Stimulated activated naive CD8-positive, alpha-beta T cell treated with anti-CD3 and anti-CD28 coated beads, Interleukin-15, amount 100 ng/mL, for 72 hours (primary cell): ENCODE data around the gene SNAP47.

ENCODE experiments used
- ATAC-seq: fragments of 150-1000 bp; cut with Tn5 transposase; 2 replicates; pipeline ENCODE4 v1.10.0; 2021; ENCODE audit warnings: mild to moderate bottlenecking, moderate library complexity
- DNase-seq, 2 donors: peaks; one replicate each; pipeline ENCODE4 v3.0.0; 2021 to 2022
- H3K27ac Mint-ChIP-seq, 2 donors: one replicate each; pipeline ENCODE4 v1.8.0; 2022; ENCODE audit warnings: mild to moderate bottlenecking in 2 of 2, mixed read lengths in 2 of 2, moderate library complexity in 2 of 2
- H3K27me3 Mint-ChIP-seq: one replicate; pipeline ENCODE4 v1.8.0; 2022; ENCODE audit warnings: mixed read lengths
- H3K4me1 Mint-ChIP-seq: one replicate; pipeline ENCODE4 v1.8.0; 2022; ENCODE audit warnings: mild to moderate bottlenecking, mixed read lengths
- H3K4me3 Mint-ChIP-seq, 2 donors: one replicate each; pipeline ENCODE4 v1.8.0; 2022; ENCODE audit warnings: mild to moderate bottlenecking in 2 of 2, mixed read lengths in 2 of 2, moderate library complexity in 1 of 2
- H3K9me3 Mint-ChIP-seq, 2 donors: one replicate each; pipeline ENCODE4 v1.8.0; 2022; ENCODE audit warnings: mixed read lengths in 2 of 2

SNAP47 gene

DNA sequence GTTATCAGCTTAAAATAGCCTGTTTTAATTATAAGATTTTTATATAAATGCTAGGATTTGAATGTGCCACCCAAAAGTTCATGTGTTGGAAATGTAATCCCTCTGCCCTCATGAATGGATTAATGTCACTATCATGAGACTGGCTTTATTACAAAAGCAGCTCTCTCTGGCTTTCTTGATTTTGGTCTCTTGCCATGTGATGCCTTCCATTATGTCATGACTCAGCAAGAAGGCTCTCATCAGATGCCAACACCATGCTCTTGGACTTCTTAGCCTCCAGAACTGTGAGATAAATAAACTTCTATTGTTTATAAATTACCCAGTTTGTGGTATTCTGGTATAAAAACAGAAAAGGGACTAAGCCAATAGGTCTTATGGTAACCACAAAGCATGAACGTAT is 73.3 kb downstream of the SNAP47 start:
- no peak overlapping the region for H3K4me3 Mint-ChIP-seq
- H3K4me1 Mint-ChIP-seq, result peaks cover 14% of the 10 kb centered on the region
- no peak for ATAC-seq
- no peak for DNase-seq
- H3K9me3 Mint-ChIP-seq, result peaks cover 22 to 28% of the 10 kb centered on the region in 2 donors
- H3K27me3 Mint-ChIP-seq, result no peaks in the 10 kb centered on the region
- no peak overlapping the region for H3K27ac Mint-ChIP-seq

DNA sequence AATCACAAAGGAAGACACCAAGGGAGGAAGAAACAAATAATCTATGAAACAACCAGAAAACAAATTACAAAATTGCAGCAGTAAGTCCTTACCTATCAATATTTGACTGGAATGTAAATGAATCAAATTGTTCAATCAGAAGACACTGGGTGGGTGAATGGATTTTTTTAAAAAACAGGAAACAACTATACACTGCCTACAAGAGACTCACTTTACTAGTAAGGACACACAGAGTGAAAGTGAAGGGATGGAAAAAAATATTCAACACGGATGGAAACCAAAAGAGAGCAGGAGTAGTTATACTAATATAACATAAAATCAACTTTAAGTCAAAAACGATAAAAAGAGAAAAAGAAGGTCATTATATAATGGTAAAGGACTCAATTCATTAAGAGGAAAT is 73.8 kb downstream of the SNAP47 start:
- ATAC-seq, result no peak
- Mint-ChIP-seq H3K27me3 (no peaks in the 10 kb centered on the region), H3K4me1 (peaks cover 14% of the 10 kb centered on the region), H3K27ac (no peak overlapping the region), H3K4me3 (no peak overlapping the region), H3K9me3 (peaks cover 22 to 32% of the 10 kb centered on the region in 2 donors)
- DNase-seq, result no peak

GRCh38 chr1:227813962-227814361 is 78.7 kb downstream of the SNAP47 start:
- peaks cover 17 to 44% of the 10 kb centered on the region in 2 donors for H3K9me3 Mint-ChIP-seq
- no peak overlapping the region for H3K4me3 Mint-ChIP-seq
- DNase-seq, result no peak
- no peaks in the 10 kb centered on the region for H3K27me3 Mint-ChIP-seq
- H3K4me1 Mint-ChIP-seq, result peaks cover 11% of the 10 kb centered on the region
- H3K27ac Mint-ChIP-seq, result no peak overlapping the region
- no peak for ATAC-seq

GRCh38 chr1:227815468-227816409 is 80.5 kb downstream of the SNAP47 start, which contains the start of gene PRSS38:
PRSS38 (plus strand) TSS chr1:227815675; CDS start chr1:227815717, 42 bp downstream.
- no peaks in the 10 kb centered on the region for H3K27me3 Mint-ChIP-seq
- H3K4me3 Mint-ChIP-seq, result no peak within 1 kb of the TSS

DNA sequence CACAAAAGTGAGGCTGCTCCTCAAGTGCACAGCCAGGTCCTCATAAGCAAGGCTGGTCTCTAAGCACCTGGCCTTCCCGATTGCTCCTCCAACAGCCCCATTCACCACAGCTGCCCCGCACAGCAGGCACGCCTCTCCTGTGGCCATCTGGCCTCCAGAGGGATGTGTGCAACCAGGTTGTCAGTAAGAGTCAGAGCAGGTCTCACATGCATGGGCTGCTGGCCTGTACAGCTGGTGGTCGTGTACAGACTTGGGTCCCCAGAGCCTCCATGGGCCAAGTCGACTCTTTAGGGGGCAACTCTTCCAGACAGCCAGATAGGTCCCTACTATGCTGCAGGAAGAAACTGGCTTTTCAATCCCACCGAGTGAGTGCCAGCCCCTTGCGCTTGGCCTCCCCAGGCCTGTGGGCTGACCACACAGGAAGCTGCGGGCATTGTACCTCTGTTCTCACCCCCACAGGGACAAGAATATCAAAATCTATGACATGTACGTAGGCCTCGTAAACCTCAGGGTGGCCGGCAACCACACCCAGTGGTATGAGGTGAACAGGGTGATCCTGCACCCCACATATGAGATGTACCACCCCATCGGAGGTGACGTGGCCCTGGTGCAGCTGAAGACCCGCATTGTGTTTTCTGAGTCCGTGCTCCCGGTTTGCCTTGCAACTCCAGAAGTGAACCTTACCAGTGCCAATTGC is 81.7 kb downstream of the SNAP47 start:
- Mint-ChIP-seq H3K4me1 (peaks cover 8% of the 10 kb centered on the region), H3K27ac (peak overlapping the region in 1 of 2 donors; percentile 24), H3K9me3 (peaks cover 24 to 44% of the 10 kb centered on the region in 2 donors), H3K4me3 (no peak overlapping the region), H3K27me3 (no peaks in the 10 kb centered on the region)
- ATAC-seq (no peak), DNase-seq (no peak)

More at GRCh38 chr1:227815468-227816409, 80.5 kb downstream of the SNAP47 start, which contains the start of gene PRSS38:
- ATAC-seq, result no peak
- peaks cover 17 to 37% of the 10 kb centered on the region in 2 donors for H3K9me3 Mint-ChIP-seq
- DNase-seq, result no peak
- H3K27ac Mint-ChIP-seq, result no peak within 1 kb of the TSS
- peaks cover 8% of the 10 kb centered on the region for H3K4me1 Mint-ChIP-seq

- Mint-ChIP-seq H3K9me3 (peaks cover 13 to 21% of the 10 kb centered on the region in 2 donors), H3K27me3 (no peaks in the 10 kb centered on the region), H3K4me1 (peaks cover 9% of the 10 kb centered on the region), H3K4me3 (no peak overlapping the region), H3K27ac (no peak overlapping the region)
- DNase-seq (no peak), ATAC-seq (no peak)
Observed at GRCh38 chr1:227823537-227823936, 88.3 kb downstream of the SNAP47 start.

- Mint-ChIP-seq H3K27me3 (no peaks in the 10 kb centered on the region), H3K27ac (no peak overlapping the region), H3K9me3 (peaks cover 13 to 21% of the 10 kb centered on the region in 2 donors), H3K4me3 (no peak overlapping the region), H3K4me1 (peaks cover 14% of the 10 kb centered on the region)
- ATAC-seq, result no peak
- DNase-seq, result no peak
Observed at GRCh38 chr1:227824204-227824603, 89.0 kb downstream of the SNAP47 start.

DNA sequence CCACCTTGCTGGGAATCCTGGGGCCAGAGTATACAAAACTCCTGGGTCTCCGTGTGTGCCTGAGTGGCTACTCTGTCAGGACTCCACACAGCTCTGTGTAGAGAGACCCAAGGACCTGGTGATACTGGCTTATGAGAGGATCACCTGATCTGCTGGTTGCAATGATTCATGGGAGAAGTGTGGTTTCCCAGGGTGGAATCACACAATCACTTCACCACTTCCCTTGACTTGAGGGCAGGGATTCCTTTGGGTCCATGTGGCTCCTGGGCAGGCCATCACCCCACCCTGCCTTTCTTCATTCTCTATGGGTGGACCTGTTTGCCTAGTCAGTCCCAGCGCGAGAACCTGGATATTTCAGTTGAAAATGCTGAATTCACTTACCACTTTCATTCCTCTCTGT is 93.6 kb downstream of the SNAP47 start:
- Mint-ChIP-seq H3K9me3 (peaks cover 0 to 2% of the 10 kb centered on the region in 2 donors), H3K4me3 (no peak overlapping the region), H3K27ac (no peak overlapping the region), H3K4me1 (peaks cover 14% of the 10 kb centered on the region), H3K27me3 (no peaks in the 10 kb centered on the region)
- ATAC-seq (no peak), DNase-seq (no peak)
